ENCODE results near the gene CPXM2.

The CPXM2 gene

DNA sequence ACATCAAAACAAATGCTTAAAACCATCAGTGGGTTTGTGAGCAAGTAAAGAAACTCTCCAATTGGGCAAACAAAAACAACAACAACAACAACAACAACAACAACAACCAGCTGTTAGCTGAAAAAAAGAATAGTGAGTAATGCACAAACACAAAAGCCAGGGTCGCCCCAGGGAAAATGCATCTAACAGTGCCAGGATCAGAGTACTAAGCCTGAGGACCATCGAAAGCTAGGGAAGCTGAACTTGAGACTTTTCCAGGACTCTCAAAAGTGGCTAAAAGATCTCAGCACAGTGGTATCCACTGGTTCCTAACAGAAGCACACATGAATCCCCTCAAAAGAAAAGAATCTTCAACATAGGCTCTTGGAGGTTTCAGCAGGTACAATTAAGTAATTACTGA is 83.3 kb downstream of the CPXM2 start:
- Histone ChIP-seq H3K4me2 (no peak overlapping the region), H3K4me3 (IDR thresholded peaks at IDR 0.05; ENCODE audit: insufficient read depth, low read depth, low read length) (no peak overlapping the region), H3K27ac (no peak overlapping the region), H3K4me1 (ENCODE audit: low read depth, poor library complexity, severe bottlenecking) (no peaks in the 10 kb centered on the region), H3K9ac (no peak overlapping the region), H4K20me1 (ENCODE audit: insufficient read depth) (no peaks in the 10 kb centered on the region; the same call in 1 of the 2 replicates), H3K27me3 (ENCODE audit: insufficient read depth, low read depth) (no peaks in the 10 kb centered on the region), H3K36me3 (ENCODE audit: insufficient read depth) (no peaks in the 10 kb centered on the region), H3K79me2 (ENCODE audit: insufficient read depth, low read depth) (no peaks in the 10 kb centered on the region), H2AFZ (ENCODE audit: low read depth) (no peak overlapping the region)
- no peak for TF ChIP-seq CTCF (conservative IDR thresholded peaks at IDR 0.05; ENCODE audit: low read depth, low read length)

- H3K79me2 ChIP-seq (ENCODE audit: insufficient read depth, low read depth), result no peaks in the 10 kb centered on the region
Measured at GRCh38 chr10:123807444-123808035, 84.1 kb downstream of the CPXM2 start.

DNA sequence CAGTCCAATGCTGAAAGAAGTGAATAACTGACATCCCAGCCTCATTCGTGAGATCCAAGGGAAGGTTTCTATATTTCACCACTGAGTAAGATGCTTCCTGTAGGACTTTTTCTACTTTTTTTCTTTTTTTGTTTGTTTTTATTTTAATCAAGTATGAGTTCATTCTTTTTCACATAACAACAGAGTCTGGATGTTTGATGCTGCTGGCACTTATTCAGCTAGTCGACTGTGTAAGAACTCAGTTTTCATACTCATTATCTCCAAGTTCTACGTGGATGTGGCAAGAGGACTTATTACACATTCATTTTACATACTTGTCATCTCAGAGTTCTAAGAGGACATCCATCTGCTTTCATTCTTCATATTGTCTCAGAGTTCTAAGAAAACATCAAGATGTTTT is 86.9 kb downstream of the CPXM2 start:
- H4K20me1 ChIP-seq (ENCODE audit: insufficient read depth), result no peaks in the 10 kb centered on the region
- H3K27me3 ChIP-seq (ENCODE audit: insufficient read depth, low read depth), result no peaks in the 10 kb centered on the region
- H2AFZ ChIP-seq (ENCODE audit: low read depth), result no peak overlapping the region
- no peaks in the 10 kb centered on the region for H3K4me1 ChIP-seq (ENCODE audit: low read depth, poor library complexity, severe bottlenecking)
- H3K79me2 ChIP-seq (ENCODE audit: insufficient read depth, low read depth), result no peaks in the 10 kb centered on the region
- no peak overlapping the region for H3K4me2 ChIP-seq
- no peak overlapping the region for H3K27ac ChIP-seq
- H3K36me3 ChIP-seq (ENCODE audit: insufficient read depth), result no peaks in the 10 kb centered on the region
- no peak overlapping the region for H3K9ac ChIP-seq
- TF ChIP-seq CTCF (conservative IDR thresholded peaks at IDR 0.05; ENCODE audit: low read depth, low read length), result no peak
- H3K4me3 ChIP-seq (IDR thresholded peaks at IDR 0.05; ENCODE audit: insufficient read depth, low read depth, low read length), result no peak overlapping the region

More at GRCh38 chr10:123807444-123808035, 84.1 kb downstream of the CPXM2 start:
- Histone ChIP-seq H3K27me3 (ENCODE audit: insufficient read depth, low read depth) (no peaks in the 10 kb centered on the region), H3K27ac (no peak overlapping the region), H3K9ac (no peak overlapping the region), H3K36me3 (ENCODE audit: insufficient read depth) (no peaks in the 10 kb centered on the region), H4K20me1 (ENCODE audit: insufficient read depth) (no peaks in the 10 kb centered on the region; the same call in 1 of the 2 replicates), H3K4me1 (ENCODE audit: low read depth, poor library complexity, severe bottlenecking) (no peaks in the 10 kb centered on the region), H3K4me2 (no peak overlapping the region), H3K4me3 (IDR thresholded peaks at IDR 0.05; ENCODE audit: insufficient read depth, low read depth, low read length) (no peak overlapping the region), H2AFZ (ENCODE audit: low read depth) (no peak overlapping the region)
- no peak for TF ChIP-seq CTCF (conservative IDR thresholded peaks at IDR 0.05; ENCODE audit: low read depth, low read length)

DNA sequence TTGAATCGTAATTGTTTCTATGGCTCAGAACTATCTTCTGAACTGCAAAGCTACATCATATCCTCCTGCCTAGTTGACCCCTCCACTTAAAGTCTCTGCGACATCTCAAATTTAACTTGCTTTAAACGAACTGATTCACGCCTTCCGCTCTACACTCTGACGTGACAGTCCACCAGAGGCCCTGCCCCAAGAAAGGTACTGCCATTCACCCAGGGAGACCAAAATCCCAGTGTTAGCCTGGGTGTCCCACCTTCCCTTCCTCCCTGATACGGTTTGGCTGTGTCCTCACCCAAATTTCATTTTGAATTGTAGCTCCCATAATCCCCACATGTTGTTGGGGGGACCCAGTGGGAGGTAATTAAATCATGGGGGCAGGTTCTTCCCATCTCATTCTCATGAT is 90.8 kb downstream of the CPXM2 start:
- H3K4me2 ChIP-seq, result no peak overlapping the region
- TF ChIP-seq CTCF (conservative IDR thresholded peaks at IDR 0.05; ENCODE audit: low read depth, low read length), result no peak
- H3K79me2 ChIP-seq (ENCODE audit: insufficient read depth, low read depth), result no peaks in the 10 kb centered on the region
- no peak overlapping the region for H3K9ac ChIP-seq
- no peak overlapping the region for H3K27ac ChIP-seq
- no peaks in the 10 kb centered on the region for H3K27me3 ChIP-seq (ENCODE audit: insufficient read depth, low read depth)
- H3K4me3 ChIP-seq (IDR thresholded peaks at IDR 0.05; ENCODE audit: insufficient read depth, low read depth, low read length), result no peak overlapping the region
- no peak overlapping the region for H2AFZ ChIP-seq (ENCODE audit: low read depth)
- H3K36me3 ChIP-seq (ENCODE audit: insufficient read depth), result no peaks in the 10 kb centered on the region
- no peaks in the 10 kb centered on the region for H4K20me1 ChIP-seq (ENCODE audit: insufficient read depth)
- no peaks in the 10 kb centered on the region for H3K4me1 ChIP-seq (ENCODE audit: low read depth, poor library complexity, severe bottlenecking)

Data from KMS-11 (cell line).